Measurements from ENCODE around the gene FMN2.
"Not testable (repeated sequence)": the region's sequence is repeated elsewhere in the genome, so short reads cannot be mapped to it uniquely, and the experiment has no call there.

FMN2 gene

DNA sequence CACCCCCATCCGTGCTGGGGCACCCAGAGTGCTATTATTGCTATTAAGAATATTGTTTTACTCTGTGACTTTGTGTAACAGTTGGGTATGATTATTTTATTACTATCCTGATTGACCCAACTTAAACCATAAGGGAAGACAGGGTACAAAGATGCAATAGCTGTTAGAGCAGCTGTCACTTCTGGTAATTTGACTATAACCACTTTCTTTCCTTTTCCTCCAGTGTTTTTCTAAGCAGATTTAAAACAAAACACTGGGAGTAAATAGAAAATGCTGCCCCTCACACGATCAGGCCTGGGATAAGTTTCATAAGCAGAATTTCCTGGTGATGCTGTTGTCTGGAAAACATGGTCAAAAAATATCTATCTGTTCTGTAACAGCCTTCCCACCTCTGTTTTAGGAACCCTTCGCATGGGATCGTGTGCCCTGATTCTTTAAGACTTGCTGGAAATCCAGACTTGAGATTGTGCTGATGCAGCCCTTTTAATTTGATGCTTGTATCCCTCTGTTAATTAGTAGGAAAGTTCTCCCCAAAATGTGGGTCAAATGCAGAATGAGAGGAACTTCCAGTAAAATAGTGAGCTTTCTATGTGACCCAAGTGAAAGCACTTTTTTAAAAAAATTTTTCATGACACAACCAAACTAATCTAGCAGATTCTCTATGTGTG lies 165.3 kb downstream of the FMN2 start:
- DNase-seq: no peak

DNA sequence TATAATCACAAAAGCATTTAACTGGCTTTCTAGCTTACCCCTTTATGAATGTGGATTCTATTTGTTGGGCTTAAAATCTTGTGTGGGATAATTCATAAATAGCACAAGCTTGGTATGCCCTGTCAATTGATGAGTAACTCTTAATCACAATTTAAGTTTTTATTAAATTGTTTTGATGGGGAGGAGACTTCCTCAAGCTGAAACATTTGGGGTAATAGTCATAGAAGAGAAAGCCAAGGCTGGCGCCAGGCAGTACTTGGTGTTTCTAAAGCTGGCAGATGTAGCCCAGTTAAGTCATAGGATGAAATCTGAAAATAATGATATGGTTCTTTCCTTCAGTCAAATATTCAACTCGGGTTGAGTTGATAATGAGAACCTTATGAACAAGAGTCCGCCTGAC lies 167.2 kb downstream of the FMN2 start:
- DNase-seq: no peak

DNA sequence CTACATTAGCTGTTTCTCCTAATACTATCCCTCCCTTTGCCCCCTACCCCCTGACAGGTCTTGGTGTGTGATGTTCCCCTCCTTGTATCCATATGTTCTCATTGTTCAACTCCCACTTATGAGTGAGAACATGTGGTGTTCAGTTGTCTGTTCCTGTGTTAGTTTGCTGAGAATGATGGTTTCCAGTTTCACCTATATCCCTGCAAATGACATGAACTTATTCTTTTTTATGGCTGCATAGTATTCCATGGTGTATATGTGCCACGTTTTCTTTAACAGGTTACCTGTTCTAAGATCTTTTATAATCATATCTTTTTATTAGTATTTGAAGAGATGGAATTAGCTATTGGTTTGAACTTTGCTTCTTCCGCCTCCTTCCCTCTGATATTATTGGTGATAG lies 172.8 kb downstream of the FMN2 start:
- not testable (repeated sequence) for DNase-seq

DNA sequence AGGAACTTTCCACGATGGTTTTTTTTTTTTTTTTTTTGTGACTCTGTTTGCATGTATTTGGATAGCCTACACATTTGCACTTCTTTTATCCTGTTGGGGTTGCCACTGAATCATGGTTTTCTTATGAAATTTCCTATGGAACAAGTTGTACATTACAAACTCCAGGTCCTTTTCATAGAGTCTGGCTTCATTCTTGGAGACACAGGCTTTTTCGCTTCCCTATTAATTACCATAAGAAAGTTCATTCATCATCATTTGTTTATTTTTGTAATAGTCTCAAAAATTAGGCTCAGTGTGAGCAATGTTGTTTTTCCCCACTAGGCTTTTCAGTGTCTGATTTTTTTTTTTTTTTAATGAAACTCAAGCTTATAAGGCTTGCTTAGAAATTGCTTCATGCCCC lies 179.4 kb downstream of the FMN2 start:
- no peak for DNase-seq

- no peak for DNase-seq
These were observed 182.9 kb downstream of the FMN2 start for GRCh38 chr1:240274569-240274968.

- DNase-seq: not testable (repeated sequence)
These were observed 183.5 kb downstream of the FMN2 start for GRCh38 chr1:240275219-240275618.

DNA sequence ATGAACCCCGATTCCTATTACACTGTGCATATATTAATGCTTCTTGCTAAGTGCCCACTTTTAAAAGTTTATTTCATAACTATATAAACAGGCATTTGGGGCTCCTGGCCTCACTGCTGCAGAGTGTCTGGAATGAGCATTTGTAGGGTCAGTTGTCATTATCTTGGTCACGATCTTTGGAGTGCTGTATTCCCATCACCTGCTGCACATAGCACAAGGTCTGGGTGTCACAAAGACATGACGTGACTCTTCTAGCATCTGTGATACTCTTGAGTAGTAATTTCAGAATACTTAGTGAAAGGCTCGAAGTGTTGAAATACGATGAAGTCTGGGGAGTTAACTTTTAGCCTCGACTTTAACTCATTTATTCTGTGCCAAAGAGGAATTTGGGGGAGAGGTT lies 186.4 kb downstream of the FMN2 start:
- DNase-seq: no peak

GRCh38 chr1:240280560-240281322 lies 189.1 kb downstream of the FMN2 start:
- DNase-seq: no peak

DNA sequence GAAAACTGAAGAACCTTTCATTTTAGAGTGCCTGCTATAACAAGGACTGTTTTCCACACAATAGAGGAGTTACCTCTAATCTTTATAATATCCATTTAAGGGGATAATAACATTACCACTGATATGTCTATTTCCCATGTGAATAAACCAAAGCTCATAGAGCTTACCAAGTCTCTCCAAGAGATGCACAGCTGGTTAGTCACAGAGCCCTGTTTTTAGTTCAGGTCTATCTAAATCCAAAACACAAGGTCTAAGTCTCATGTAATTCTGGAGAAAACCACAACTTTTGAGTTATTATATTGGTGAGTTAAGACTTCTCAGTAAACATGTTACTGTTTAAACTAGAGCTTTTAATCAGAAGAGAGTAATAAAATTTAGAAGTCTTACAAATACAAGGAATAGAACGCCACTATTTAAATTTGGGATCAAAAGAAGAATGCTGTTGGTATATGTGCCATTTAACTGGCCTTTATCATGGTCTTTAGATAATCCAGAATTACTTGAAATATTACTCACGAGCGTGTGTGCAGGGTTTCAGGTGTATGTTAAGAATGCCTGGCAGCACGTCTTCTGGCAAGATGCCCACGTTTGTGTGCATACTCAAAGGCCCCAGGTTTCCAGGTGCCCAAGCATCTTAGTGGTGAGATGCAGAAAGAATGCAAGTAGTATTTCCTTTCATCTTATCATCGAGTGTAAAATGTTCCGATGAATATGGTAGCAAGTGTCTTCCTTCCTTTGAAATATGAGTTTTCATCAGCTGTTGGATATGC lies 190.6 kb downstream of the FMN2 start:
- no peak for DNase-seq

- DNase-seq: no peak
These were observed 193.2 kb downstream of the FMN2 start for GRCh38 chr1:240284656-240285414.

GRCh38 chr1:240285540-240285939 lies 193.9 kb downstream of the FMN2 start:
- no peak for DNase-seq

- DNase-seq: no peak
These were observed 196.0 kb downstream of the FMN2 start for GRCh38 chr1:240287722-240288121.

DNA sequence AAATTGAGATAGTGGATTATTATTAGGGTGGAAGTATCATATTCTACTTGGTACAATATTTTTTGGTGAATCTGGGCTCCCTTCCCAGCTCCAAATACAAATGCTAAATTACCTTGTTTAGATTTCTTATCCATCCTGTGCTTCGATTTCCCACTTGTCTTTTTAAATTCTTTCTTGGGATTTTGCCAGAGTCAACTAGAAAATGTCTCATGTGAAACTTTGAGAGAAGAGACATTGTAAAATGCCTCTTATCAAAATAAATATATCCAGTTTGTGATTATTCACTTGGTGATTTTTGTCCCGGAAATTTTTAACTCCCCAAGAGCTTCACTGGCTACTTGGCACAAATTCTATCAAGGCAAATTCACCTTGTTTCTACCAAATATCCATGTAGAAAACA lies 202.0 kb downstream of the FMN2 start:
- DNase-seq: no peak

- DNase-seq: no peak
These were observed 202.9 kb downstream of the FMN2 start for GRCh38 chr1:240294566-240294965.

DNA sequence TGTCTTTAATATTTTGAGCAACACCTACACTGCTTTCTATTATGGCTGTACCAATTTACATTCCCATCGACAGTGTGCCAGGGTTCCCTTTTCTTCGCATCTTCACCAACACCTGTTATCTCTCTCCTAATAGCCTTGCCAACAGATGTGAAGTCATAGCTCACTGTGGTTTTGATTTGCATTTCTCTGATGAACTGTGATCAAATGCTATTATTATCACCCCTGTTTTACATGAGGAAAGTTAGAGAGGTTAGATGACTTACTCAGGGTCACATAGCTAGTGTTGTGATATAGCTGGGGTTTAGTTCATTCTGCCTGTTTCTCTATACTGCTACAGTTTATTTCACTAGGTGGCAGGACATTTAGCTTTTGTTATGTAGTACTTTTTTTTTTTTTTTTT lies 204.1 kb downstream of the FMN2 start:
- DNase-seq: no peak

DNA sequence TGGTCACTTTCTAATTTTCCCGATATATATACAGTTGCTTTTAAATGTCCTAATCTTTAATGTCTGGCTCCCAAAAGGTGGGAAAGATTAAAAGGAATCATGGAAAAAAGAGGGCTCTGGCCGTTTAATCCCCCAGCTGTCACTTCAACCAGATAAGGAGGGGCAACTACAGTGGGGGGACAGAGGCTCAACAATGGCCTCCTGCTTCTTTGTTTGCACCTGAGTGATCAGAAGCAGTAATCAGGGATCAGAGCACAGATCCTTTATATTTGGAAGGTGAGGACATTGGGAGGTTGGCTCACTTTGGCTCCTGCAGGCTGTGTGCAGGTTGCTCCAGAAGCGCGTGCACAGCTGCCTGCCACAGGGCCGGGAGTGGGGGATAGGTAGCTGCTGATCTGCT lies 212.8 kb downstream of the FMN2 start:
- no peak for DNase-seq

- DNase-seq: no peak
These were observed 215.0 kb downstream of the FMN2 start for GRCh38 chr1:240306673-240307072.

- no peak for DNase-seq
These were observed 216.4 kb downstream of the FMN2 start for GRCh38 chr1:240308096-240308495.

- DNase-seq: no peak
These were observed 218.1 kb downstream of the FMN2 start for GRCh38 chr1:240309769-240310168.

GRCh38 chr1:240310226-240310925 lies 218.7 kb downstream of the FMN2 start:
- no peak for DNase-seq

GRCh38 chr1:240312872-240313271 lies 221.2 kb downstream of the FMN2 start:
- no peak for DNase-seq
